ENCODE measurements around the gene RTN4RL2.

DNA sequence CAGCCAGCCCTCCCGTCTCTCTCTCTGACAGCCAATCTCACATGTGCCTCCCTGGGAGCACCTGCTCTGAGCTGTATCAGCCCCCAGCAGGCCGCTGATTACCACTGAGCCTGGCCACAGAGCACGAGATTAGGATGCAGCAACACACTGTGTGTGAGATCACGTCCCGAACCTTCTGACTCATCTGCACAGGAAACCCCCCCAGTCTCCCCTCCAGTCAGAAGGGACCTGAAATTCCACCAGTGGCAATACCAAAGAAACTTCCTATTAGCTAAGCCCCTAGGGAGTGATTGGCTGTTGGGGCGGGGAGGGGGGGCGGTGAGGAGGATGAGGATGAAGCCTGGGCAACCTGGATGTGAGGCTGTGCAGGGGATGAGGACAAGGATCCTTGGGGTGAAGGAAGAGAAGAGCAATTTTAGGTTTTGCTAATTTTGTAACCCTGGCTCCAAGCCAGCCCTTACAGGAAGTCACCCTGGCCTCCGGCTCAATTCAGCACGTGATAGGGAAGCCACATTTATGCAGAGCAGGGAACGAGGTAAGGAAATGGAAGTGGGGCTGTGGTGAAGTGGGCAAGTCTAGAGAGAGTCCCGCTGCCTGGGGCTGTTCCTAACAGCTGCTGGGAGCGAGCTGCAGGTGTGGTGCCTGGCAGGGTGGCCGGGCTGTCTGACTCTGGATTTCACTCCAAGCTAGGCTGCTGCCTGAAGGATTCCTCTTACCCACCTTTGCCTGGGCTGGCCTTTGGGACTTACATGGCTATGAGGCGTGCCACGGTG, 35.4 kb upstream of the RTN4RL2 start:
- TF ChIP-seq POLR2A (conservative IDR thresholded peaks at IDR 0.05) (peak; percentile 75), SLC30A9 (CRISPR knock-in tag; IDR thresholded peaks at IDR 0.05) (no peak), SREBF2 (CRISPR knock-in tag; IDR thresholded peaks at IDR 0.05) (no peak), CHAMP1 (IDR thresholded peaks at IDR 0.05) (peak; percentile 85; the same call in 1 of the 2 replicates), CTCF (IDR thresholded peaks at IDR 0.05 in 2 of 3, conservative IDR thresholded peaks at IDR 0.05 in 1 of 3; ENCODE audit: insufficient read depth in 2 of 3, low read depth in 1 of 3, low read length in 3 of 3) (no peak), MLX (CRISPR knock-in tag; conservative IDR thresholded peaks at IDR 0.05) (no peak), SIX5 (IDR thresholded peaks at IDR 0.05; ENCODE audit: borderline replicate concordance in 1 of 2, insufficient read depth in 1 of 2, low read depth in 1 of 2, low read length in 2 of 2) (no peak)
